Left colon (tissue), 2 donors: ENCODE results near the gene IGFBPL1. TPM values are rescaled to one million over a fixed set of nuclear protein-coding genes. Genes with fewer than 3 reads are reported as not detected.
"Not testable (repeated sequence)": the region's sequence is repeated elsewhere in the genome, so short reads cannot be mapped to it uniquely, and the experiment has no call there.

Experiments
- ATAC-seq: fragments of 200-7000 bp; cut with Tn5 transposase; one replicate; pipeline ENCODE4 v1.9.1; 2020; ENCODE audit warnings: mild to moderate bottlenecking, moderate library complexity
- DNase-seq, 2 donors: peaks; one replicate each; pipeline ENCODE4 v3.0.0-alpha.2; 2020
- intact Hi-C, 2 donors: fragments of 100-400 bp; cut with DNase I in 1 of 2; cut with micrococcal nuclease in 1 of 2; formaldehyde crosslinking; loops; one replicate each; pipeline versions ENCODE4 v1.11.2 to v1.14.0; 2022; cut with DNase I, micrococcal nuclease
- total RNA-seq, 2 donors: library from RNA; stranded (reverse); fragmentation: NEBNext Ultra II Directional; extraction: Animal tissue kit (Norgen Biotek cat#: 25700); gene quantifications; one replicate each; pipeline ENCODE4 v1.2.1, GENCODE V29; 2021
- donor health status: DM: no; HTN: no; CAD: no.
- donor health status: DM: yes; HTN: yes; CAD: no.

The IGFBPL1 gene
- total RNA-seq, 2 donors from 2014 or later, result 0.25 to 0.52 TPM

DNA sequence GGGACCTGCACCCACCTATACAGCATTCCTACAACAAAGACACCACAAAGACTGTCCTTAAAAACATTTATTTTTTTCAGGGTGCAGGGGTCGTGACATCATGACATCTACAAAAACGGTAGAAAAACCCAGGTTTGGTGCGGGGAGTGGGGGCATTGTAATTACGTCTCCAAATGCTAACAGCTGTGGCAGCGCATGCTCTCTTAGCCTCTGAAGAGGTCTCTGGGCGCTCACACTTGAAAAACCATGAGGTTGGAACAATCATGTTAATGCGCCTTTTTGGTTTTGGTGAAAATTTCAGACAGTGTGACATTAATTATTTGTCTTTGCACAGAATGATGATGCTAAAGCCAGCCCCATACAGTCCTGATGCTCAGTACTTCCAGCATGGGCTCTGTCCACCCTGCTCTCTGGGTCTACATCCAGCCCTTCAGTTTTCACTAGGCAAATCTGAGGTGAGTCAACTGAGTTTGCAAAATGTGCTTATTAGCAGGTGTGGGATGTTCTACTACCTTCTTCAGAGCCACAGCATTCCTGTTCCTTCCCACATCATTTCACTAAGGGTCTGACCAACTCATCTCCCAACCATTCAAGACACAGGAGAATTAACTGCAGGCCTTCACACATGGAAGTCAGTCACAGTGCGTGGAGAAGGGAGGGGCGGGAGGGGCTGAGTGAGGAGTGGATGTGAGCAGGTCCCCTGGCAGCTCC, 17.6 kb downstream of the IGFBPL1 start:
- ATAC-seq (no peak), DNase-seq (no peak)
- intact Hi-C loops, result no loop called here

DNA sequence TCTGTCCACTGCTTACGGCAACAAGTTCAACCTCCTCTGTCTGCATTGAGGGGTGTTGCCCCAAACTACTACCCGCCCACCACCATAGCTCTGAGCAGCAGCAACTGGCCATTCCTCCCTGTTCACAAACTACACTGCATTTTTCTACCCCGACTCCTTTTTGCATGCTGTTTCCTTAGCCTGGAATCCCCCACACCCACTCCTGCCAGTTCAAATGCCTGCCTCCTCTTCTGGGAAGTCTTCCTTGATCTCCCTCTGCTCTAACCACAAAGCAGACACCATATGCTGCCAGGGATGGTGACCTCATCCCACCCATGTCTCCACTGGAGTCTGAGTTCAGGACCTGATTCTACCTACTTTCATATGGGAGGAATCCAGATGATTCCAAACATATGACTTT, 18.5 kb downstream of the IGFBPL1 start:
- DNase-seq, result no peak
- intact Hi-C loops, result no loop called here
- no peak for ATAC-seq

DNA sequence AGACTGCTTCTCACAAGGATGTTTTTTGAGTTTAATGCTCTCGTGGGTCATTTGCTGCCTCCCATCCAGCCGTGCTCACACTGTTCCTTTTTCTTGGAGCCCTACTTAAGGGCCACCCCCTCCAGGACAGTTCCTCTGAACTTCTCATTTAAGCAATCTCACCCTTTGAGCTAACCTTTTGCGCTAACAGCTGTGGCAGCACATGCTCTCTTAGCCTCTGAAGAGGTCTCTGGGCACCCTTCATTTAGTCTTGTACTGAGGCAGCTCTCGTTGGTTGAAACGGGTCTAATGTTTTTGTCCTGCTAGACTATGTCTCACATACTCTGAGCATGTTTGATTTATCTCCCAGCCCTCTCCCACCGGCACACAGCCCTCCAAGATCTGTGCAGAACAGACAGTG, 19.9 kb downstream of the IGFBPL1 start:
- intact Hi-C loops, result no loop called here

DNA sequence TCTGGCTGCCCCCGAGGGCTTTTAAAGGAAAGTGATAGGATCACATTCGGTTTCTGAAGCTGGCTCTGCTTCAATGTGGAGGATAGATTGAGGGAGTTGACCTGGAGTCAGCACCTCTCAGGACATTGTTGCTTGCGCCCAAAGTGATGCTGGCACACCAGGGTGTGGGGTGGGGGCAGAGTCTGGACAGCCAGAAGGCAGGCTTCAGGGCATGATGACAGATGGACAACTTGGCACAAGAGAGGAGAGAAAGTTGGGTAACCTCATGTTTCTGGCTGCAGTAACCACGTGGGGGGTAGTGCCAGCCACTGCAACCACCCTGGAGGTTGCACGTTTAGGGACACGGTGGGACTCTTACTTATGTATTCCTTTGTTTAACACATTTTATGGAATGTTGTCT, 22.3 kb downstream of the IGFBPL1 start:
- no peak for ATAC-seq
- DNase-seq, result no peak
- intact Hi-C loops, result no loop called here

More for the DNA sequence above, 19.9 kb downstream of the IGFBPL1 start:
- ATAC-seq, result no peak
- no peak for DNase-seq

DNA sequence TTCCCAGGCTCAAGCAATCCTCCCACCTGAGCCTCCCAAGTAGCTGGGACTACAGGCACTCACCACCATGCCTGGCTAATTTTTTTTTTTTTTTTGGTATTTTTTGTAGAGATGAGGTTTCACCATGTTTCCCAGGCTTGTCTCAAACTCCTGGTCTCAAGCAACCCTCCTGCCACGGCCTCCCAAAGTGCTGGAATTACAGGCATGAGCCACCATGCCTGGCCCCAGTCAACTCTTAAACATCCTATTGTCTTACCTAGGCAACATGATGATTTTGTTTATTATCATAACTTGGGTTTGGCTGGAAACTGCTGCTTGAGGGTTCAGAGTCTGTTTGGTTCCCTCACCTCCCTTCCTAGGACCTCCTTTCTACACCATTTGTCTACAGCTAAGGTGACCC, 25.1 kb downstream of the IGFBPL1 start:
- intact Hi-C loops, DNase-seq, ATAC-seq: not testable (repeated sequence)

DNA sequence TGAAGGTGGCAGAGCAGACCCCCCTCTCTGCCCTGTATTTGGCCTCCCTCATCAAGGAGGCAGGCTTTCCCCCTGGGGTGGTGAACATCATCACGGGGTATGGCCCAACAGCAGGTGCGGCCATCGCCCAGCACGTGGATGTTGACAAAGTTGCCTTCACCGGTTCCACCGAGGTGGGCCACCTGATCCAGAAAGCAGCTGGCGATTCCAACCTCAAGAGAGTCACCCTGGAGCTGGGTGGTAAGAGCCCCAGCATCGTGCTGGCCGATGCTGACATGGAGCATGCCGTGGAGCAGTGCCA, 27.9 kb downstream of the IGFBPL1 start:
- no peak for ATAC-seq
- DNase-seq, result no peak
- intact Hi-C loops, result no loop called here

DNA sequence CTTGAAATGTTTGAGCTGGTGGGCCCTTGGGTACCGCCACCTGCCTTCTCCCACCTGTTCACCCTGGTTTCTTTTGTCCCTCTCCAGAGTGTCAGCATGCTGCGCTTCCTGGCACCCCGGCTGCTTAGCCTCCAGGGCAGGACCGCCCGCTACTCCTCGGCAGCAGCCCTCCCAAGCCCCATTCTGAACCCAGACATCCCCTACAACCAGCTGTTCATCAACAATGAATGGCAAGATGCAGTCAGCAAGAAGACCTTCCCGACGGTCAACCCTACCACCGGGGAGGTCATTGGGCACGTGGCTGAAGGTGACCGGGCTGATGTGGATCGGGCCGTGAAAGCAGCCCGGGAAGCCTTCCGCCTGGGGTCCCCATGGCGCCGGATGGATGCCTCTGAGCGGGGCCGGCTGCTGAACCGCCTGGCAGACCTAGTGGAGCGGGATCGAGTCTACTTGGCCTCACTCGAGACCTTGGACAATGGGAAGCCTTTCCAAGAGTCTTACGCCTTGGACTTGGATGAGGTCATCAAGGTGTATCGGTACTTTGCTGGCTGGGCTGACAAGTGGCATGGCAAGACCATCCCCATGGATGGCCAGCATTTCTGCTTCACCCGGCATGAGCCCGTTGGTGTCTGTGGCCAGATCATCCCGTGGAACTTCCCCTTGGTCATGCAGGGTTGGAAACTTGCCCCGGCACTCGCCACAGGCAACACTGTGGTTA, 28.4 kb downstream of the IGFBPL1 start:
- no peak for ATAC-seq
- DNase-seq, result no peak
- intact Hi-C loops, result no loop called here

DNA sequence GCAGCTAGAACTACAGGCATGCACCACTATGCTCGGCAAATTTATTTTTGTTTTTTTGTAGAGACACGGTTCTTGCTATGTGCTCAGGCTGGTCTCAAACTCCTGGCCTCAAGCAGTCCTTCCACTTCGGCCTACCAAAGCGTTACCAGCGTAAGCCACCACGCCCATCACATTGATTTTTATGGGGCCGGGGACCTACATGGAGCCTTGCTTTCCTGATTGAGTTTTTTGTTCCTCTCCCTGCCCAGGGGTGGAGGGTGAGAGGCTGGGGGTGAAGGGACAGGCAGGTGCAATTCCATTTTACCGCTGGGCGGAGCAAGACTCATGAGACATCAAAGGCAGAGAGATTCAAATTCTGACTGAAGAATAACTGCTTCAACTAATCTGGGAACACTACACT, 29.8 kb downstream of the IGFBPL1 start:
- DNase-seq, result peak; percentile 61 to 68
- intact Hi-C loops, result no loop called here
- peak; percentile 54 for ATAC-seq

DNA sequence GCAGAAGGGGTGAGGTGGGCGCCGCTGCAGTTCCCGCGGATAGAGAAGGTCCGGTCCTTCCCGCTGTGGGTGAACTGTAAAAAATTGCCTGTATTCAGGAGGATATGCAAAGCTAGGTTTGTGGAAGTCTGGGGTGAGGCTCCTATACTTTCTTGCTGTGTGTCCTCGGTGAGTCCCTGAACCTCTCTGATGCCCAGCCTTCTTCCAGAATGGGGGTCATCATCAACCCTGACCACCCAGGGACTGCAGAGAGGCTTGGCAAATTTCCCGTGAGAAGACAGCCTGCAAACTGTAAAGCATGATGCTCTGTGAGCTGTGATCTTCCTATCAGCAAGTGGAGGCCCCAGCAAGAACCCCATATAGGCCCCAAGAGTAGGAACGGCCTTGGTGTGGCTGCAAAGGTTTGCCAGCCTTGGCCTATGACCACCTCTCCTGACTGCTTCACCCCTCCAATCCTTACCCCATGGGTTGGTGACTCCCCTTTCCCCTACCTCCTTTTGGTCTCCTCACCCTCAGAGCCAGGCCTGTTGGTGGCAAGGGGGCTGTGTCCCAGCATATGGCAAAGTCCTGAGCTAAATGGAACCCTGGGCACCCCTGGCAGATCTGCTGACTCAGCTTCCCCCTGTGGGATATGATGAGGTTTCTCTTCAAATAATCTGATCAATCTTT, 31.0 kb downstream of the IGFBPL1 start:
- DNase-seq, result no peak
- no peak for ATAC-seq
- intact Hi-C loops, result no loop called here

DNA sequence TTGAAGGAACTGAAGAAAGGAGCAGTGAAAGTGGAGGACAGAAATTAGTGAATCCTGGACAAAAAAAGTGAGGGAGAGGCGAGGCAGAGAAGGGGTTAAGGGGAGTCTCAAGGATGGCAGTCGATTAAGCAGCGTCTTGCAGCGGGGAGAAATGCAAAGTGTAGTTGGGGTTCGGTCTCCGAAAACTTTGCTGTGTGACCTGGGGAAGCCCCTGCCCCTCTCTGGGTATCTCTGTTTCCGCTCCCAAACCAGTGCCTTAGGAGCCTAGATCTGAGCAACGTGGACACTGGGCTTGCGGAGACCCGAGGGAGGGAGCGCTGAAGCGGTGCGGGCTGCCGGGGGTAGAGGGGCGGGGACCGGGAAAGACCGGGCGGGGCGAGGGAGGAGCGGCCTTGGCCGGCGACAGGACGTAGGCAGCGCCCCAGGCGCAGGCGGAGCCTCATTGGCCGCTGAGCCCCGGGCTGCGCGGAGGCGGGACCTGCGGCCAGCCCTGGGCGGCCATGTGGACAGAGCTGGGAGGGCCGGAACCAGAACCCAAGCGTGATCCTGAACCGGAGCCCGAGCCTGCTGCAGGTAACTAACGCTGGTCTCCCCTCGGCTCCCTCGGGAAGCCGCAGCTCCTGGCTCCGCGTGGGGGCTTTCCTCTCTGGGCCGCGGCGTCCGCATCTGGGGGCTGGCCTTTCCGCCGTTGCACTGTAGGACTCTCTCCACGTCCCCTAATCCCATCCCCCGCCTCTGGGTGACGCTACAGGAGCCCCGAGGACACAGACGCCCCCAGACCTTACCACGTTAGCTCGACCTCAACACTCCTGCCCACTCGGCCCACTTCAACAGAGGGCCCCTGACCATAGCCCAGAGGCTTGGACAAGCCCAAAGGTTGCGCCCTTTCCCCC, 31.8 kb downstream of the IGFBPL1 start, which contains the start of gene ALDH1B1:
Gene ALDH1B1 (plus strand): TSS at position 468 of the 893 bp plus-strand sequence. CDS start 3,047 bp downstream, outside the sequence.
- ATAC-seq (peak; percentile 96), DNase-seq (peak; percentile 90)
- intact Hi-C loops, result no loop called here

DNA sequence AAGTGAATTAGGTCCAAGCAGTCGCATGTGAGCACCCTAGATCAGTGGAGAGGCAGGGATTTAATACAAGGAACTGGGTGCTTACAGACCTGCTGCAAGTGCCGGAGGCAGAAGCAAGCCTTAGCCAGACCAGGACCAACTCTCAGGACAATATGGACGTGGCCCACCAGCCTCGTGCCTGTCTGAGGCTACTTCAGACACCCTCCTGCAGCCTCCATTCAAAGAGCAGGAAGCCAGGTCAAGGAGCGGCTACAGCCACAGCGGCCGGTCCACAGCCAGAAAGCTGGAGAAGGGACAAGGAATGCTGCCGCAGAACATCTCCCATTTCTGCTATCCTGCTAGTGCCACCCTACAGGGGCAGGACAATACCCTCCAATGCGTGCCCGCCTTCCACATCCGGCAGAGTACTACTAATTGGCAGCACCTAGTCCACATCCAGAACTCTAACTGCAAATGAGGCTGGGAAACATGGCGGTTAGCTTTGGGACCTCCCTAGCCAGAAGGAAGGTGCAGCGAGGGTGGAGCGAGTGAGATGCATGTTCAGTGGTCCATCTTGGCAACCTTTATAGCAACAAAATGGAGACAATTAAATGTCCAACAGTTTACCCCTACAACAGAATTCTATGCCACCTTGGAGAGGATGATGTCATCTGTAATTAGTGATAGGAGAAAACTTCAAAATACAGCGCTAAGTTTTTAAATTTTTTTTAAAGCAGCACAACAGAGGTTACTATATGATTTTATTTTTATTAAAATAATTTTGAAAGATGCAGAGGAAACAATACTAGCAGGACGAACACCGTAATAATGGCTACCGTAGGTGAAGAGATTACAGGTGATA, 32.8 kb downstream of the IGFBPL1 start:
- no peak for DNase-seq
- ATAC-seq, result no peak
- intact Hi-C loops, result no loop called here

DNA sequence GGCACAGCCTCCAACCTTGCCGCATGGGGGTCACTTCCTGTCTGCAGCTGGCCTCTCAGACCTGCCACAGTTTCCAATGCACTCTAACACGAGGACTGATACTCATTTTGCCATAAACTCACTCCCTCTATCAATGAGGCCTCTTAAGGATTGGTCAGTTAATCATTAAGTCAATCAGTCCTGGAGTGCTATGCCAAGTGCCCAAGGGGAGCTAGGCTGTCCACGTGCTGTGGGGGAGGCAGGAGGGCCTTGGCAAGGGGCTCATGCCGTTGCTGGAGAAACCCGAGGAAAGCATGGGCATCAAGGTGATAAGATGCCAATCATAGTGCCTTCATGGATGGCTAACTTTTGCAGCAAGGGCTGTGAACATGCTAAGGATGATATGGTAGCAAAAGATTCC, 33.4 kb downstream of the IGFBPL1 start:
- intact Hi-C loops, result no loop called here
- DNase-seq, result no peak
- ATAC-seq, result no peak

DNA sequence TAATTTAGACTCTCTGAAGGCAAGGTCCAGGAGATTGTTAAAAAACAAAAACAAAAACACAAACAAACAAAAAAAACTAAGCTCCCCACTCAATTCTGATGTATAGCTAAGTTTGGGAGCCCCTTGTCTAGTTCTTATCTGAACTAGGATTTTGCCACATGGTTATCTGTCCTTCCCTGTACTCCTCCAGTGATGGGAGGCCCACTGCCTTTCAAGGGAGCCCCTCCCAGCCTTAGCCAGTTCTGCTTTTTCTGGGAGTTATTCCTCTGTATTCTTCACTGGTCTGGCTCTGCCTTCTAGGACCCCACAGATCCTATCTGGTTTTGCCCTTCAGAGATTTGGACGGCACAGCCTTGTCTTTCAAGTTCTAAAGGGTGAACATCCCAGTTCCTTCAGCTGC, 33.8 kb downstream of the IGFBPL1 start:
- intact Hi-C loops, result no loop called here
- no peak for ATAC-seq
- DNase-seq, result no peak

DNA sequence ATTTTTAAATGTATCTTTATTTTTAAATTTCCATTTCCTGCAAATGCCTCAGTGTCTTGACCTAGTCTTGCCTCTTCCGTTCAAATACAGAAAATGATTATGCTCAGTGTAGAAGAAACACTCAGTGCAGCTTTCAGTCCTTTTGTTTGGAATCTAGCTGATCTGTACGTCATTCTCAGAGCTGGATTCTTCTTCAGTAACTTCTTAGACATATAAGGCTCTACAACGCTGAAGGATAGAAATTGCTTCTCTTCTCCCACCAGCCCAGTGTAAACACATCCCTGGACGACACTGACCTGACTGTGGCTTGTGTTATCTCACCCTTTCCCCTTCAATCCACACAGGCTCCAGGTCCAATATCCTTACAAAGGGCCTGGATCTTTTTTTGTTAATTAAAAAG, 34.9 kb downstream of the IGFBPL1 start:
- intact Hi-C loops, result no loop called here
- DNase-seq (no peak), ATAC-seq (no peak)

DNA sequence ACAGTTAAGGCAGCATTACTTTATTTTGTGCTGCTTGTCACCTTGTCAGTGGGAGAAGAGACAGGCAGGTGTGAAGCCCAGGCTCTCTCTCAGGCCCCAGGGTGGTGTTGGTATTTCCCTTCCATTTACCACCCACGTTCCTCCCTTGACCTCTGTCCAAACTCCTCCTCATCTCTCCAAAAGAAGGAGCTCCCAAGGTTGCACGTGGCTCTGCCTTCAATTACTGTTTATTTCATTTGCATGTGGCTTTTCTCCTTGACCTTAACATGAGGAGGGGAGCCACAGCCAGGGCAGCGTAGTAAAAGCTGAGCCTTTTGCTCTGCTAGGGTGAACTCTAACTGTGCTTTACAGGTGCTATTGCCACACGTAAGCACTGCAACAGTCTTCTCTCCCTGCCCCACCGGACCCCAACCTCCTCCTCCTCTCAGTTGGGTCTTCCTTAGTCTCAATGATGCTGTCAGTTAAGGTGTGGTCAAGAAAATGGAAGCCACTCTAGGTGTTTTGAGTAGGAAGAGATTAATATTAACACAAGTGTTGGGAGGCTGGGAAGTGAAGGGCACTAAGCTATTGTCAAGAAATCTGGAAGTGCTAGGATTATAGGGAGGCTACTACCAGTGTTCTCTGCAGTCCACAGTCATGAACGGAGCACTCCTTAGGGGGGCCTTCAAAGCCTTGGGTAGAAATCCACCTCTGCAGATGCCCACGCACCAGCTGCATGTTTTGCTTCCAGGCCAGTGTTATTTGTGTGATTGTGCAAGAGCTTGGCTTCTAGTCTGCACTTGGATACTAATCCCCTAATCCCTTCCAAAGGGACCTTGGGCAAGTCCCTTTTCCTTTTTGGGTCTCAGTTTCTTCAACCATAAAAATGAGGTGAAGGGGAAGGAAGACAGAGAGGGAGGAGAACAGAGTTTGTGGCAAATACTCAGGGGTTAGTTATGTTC, 35.7 kb downstream of the IGFBPL1 start:
- DNase-seq, result no peak
- intact Hi-C loops, result no loop called here
- no peak for ATAC-seq

DNA sequence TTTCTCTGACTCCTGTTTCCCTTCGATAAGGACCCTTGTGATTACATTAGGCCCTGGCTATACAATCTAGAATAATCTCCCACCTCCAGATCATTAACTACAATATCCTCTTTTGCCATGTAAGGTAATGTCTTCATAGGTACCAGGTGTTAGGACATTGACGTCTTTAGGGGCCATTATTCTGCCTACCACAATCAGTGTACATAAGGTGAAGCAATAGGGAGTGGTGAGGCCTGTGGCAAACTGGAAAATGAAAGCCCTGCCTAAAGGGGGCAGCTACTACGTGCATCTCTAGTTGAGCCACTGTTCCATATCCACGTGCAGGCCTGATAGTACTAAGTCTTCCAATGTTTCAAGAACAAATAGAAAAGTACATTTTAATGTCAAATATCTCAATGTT, 36.5 kb downstream of the IGFBPL1 start:
- ATAC-seq, result no peak
- intact Hi-C loops, result no loop called here
- no peak for DNase-seq

DNA sequence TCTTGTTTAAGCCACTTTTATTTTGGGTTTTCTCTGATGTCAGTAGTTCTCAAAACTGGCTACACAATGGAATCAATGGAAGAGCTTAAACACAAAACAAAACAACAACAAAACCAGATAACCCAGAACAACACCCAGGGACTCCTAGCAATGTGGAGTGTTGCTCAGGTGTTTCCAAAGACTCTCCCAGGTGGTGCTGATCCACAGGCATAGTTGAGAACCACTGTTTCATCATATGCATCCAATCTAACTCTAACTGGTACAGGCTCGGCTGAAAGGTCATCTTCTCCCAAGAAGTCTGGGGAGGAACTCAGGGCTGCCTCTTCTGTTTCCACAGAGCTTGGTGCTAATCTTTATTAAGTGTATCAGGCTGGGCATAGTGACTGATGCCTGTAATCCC, 37.2 kb downstream of the IGFBPL1 start:
- intact Hi-C loops, result no loop called here
- no peak for DNase-seq
- ATAC-seq, result no peak
